Measurements from ENCODE around the gene RASGEF1B.

DNA sequence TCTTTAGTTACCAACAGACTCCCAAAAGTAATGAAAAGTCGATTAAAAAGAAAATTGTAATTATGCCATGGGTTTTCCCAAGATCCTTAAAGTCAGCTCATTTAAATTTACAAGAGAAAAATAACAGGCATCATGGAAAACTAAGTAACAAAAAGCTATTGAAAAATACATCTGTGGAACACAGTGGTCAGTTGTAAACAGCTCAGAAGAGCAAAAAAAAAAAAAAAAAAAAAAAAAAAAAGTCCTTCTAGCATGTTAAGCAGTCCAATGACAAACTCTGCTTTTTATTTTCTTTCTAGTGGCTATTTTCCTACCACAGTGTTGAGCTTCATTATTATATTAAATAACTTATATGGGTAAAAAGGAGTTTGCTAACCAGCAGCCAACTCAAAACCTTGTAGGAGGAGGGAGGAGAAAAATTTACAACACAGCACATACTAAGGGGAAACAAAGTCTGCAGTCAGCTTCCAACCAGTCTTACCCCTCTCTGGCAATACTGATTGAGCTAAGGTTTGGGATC is 44.9 kb downstream of the RASGEF1B start:
- TF ChIP-seq, protein P1, sequence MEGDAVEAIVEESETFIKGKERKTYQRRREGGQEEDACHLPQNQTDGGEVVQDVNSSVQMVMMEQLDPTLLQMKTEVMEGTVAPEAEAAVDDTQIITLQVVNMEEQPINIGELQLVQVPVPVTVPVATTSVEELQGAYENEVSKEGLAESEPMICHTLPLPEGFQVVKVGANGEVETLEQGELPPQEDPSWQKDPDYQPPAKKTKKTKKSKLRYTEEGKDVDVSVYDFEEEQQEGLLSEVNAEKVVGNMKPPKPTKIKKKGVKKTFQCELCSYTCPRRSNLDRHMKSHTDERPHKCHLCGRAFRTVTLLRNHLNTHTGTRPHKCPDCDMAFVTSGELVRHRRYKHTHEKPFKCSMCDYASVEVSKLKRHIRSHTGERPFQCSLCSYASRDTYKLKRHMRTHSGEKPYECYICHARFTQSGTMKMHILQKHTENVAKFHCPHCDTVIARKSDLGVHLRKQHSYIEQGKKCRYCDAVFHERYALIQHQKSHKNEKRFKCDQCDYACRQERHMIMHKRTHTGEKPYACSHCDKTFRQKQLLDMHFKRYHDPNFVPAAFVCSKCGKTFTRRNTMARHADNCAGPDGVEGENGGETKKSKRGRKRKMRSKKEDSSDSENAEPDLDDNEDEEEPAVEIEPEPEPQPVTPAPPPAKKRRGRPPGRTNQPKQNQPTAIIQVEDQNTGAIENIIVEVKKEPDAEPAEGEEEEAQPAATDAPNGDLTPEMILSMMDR (conservative IDR thresholded peaks at IDR 0.05; ENCODE audit: low read depth in 2 of 2): no peak
- TF ChIP-seq EZH2 (IDR thresholded peaks at IDR 0.05; ENCODE audit: low read depth, unreplicated experiment): no peak
- no peak for TF ChIP-seq POLR2AphosphoS5 (IDR thresholded peaks at IDR 0.05; ENCODE audit: low read depth)
- TF ChIP-seq CREB1 (CRISPR knock-in tag; IDR thresholded peaks at IDR 0.05; ENCODE audit: low read depth): no peak
- TF ChIP-seq, protein P2, sequence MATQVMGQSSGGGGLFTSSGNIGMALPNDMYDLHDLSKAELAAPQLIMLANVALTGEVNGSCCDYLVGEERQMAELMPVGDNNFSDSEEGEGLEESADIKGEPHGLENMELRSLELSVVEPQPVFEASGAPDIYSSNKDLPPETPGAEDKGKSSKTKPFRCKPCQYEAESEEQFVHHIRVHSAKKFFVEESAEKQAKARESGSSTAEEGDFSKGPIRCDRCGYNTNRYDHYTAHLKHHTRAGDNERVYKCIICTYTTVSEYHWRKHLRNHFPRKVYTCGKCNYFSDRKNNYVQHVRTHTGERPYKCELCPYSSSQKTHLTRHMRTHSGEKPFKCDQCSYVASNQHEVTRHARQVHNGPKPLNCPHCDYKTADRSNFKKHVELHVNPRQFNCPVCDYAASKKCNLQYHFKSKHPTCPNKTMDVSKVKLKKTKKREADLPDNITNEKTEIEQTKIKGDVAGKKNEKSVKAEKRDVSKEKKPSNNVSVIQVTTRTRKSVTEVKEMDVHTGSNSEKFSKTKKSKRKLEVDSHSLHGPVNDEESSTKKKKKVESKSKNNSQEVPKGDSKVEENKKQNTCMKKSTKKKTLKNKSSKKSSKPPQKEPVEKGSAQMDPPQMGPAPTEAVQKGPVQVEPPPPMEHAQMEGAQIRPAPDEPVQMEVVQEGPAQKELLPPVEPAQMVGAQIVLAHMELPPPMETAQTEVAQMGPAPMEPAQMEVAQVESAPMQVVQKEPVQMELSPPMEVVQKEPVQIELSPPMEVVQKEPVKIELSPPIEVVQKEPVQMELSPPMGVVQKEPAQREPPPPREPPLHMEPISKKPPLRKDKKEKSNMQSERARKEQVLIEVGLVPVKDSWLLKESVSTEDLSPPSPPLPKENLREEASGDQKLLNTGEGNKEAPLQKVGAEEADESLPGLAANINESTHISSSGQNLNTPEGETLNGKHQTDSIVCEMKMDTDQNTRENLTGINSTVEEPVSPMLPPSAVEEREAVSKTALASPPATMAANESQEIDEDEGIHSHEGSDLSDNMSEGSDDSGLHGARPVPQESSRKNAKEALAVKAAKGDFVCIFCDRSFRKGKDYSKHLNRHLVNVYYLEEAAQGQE (IDR thresholded peaks at IDR 0.05; ENCODE audit: unreplicated experiment): no peak
- TF ChIP-seq EZH2phosphoT487 (IDR thresholded peaks at IDR 0.05; ENCODE audit: unreplicated experiment): no peak
- TF ChIP-seq, protein P3, sequence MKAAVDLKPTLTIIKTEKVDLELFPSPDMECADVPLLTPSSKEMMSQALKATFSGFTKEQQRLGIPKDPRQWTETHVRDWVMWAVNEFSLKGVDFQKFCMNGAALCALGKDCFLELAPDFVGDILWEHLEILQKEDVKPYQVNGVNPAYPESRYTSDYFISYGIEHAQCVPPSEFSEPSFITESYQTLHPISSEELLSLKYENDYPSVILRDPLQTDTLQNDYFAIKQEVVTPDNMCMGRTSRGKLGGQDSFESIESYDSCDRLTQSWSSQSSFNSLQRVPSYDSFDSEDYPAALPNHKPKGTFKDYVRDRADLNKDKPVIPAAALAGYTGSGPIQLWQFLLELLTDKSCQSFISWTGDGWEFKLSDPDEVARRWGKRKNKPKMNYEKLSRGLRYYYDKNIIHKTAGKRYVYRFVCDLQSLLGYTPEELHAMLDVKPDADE (IDR thresholded peaks at IDR 0.05): no peak
- no peak for TF ChIP-seq JUNB (IDR thresholded peaks at IDR 0.05; ENCODE audit: unreplicated experiment)
- no peak for TF ChIP-seq NANOG (IDR thresholded peaks at IDR 0.05; ENCODE audit: borderline replicate concordance)
- no peak for TF ChIP-seq STAT1 (IDR thresholded peaks at IDR 0.05; ENCODE audit: unreplicated experiment)
- no peak for TF ChIP-seq ZNF331 (CRISPR knock-in tag; IDR thresholded peaks at IDR 0.05; ENCODE audit: low read depth)

Data from GM23338 (cell line).